Measurements from ENCODE around the gene CCDC175.

CCDC175 gene

DNA sequence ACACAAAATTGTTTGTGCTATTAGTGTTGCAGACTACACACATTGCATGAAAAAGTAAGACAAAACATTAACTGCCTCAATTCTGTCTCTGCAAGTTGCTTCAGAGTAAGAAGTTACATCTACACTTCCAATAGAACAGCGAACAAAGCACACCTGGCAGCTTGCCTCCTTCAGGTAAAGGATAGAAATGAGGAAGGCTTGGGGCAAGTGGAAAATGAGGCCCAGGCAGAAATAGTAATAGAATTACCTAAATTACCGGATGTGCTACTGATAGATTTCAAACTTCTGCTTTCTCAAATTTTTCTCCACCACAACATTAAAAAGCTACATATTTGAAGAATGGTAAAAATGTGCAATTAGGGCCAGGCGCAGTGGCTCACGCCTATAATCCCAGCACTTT is 37.7 kb downstream of the CCDC175 start:
- no peak for DNase-seq

GRCh38 chr14:59537476-59537875 is 39.1 kb downstream of the CCDC175 start:
- DNase-seq = no peak

DNA sequence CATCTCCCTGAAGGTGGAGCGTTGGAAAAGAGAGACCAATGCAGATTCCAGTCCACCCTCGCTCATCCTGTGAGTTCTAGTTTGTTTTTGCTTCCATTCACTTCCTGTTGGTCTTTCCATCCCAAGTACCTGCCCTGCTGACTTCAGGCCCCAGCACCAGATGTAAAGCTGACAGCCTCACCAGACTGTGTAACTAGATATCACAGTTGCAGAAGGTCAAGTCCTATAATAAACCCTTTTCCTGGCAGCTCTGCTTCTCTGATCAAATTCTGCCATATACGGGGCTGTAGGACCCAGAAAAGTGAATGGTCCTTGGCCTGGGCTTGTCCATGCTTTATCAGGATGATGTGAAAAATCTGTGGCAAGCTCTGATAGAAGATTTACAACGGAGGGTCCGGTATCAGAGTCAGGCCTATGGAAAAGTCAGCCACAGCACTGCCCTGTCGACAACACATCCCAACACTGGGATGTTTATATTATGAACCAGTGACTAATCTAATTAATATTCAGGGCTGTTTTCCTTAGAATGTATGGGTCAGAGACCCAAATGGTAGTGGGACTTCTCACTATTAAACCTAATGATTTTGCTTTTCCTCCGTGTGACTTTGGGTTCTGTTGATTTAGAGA is 42.1 kb downstream of the CCDC175 start:
- DNase-seq = no peak

DNA sequence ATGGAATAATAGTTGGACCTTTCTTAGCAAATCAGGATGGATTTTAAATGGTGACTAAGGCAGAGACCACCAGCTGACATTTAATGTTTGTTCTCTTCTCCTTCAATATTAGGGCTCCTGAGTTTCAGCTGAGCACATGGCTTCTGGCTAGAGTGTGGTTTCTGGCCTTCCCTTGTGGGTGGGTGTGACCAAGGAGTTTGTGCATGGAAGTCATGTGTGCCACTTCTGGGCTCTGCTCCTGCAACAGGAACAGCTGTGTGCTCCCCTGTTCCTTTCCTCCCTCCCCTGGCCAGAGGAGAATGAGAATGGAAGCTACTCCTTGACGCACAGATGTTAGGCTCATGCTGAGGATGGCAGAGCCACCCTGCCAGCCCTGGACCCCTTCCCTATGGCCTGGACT is 44.2 kb downstream of the CCDC175 start:
- DNase-seq = no peak

DNA sequence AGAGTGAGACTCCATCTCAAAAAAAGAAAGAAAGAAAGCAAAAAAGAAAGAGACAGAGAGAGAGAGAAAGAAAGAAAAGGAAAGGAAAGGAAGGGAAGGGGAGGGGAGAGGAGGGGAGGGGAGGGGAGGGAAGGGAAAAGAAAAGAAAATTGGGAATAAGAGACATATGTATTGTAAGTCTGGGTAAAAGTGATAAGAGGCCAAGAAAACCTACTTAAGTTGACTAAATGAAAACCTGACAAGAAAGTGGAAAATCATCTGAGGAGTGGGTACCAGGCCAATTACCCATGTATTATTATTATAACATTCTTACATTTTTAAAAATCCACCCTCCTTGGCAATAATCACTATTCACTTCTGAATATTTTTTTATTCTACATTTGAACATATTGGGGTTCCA is 46.3 kb downstream of the CCDC175 start:
- no peak for DNase-seq

DNA sequence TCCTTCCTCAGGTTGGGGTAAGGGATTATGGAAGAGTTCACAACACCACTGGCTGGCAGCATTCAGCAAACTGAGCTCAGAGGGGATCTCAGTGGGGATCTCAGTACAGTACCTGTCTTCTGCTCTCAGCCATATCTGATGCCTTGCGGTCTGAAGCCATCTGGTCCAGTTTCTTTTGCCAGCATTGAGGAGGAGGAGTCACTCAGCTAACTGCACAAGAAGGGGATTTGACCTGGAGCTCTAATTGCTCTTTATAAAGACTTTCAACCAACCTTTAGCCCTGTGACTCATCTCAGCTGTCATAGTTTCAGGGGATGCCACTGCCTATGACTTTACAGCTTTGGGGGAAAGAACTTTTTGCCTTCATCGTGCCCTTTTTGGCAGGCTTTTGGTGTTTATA is 47.4 kb downstream of the CCDC175 start:
- no peak for DNase-seq

- no peak for DNase-seq
These were observed 56.4 kb downstream of the CCDC175 start for GRCh38 chr14:59520224-59520623.

- DNase-seq = no peak
These were observed 64.6 kb downstream of the CCDC175 start for GRCh38 chr14:59511916-59512575.

DNA sequence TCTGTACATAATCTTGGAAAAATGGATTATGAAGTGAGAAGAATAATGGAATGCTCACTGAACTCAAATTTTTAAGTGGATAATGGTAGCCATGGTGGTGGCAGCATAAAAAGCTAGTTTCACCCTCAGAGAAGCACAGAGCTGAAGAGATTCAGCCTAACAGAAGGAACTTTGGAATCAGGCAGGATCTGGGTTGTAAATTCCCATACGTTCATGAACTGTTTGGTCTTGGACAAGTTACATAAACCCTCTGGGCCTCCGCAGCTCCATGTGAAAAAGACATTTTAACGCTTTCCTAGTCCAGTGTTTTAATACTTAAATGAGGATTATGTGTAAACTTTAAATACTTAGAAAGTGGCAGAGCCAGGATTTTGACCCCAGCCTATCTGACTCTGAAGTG is 65.6 kb downstream of the CCDC175 start:
- DNase-seq = no peak

DNA sequence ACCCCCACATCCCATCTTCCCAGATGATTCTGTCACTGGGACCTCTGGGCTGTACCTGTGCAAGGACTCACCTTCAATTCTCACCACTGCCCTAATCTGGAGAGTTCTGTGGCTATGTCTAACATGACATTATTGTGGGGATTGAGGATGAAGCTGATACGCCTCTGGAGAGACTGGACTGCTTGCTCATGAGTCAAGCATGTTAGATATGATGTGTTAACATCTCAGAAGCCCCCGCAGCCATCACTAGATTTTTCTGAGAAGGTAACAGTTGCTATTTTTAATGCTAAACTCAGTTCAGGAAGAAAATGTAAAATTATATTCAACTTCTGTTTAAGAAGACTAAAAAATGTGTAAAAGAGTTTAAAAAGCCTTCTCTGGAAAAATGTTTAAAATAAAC is 66.6 kb downstream of the CCDC175 start:
- DNase-seq = no peak

DNA sequence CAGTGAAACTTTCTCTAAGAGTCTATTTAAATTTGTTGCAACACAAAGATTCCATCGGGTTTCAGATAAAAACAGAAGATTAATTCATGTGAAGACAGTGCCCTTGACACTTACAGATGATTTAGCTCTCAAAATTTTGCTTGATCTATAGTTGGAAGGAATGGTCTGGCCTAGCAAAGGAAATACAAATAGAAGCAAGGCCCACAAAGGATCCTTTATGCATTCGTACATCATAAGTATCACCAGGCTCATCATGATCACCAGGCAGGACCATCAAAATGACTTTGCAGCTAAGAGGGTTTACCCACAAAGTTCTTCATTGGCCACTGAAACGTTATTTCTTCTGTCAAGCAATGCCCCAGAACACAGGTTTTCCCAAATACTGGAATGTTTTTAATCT is 67.5 kb downstream of the CCDC175 start:
- no peak for DNase-seq

GRCh38 chr14:59507752-59508103 is 68.9 kb downstream of the CCDC175 start:
- no peak for DNase-seq

GRCh38 chr14:59507063-59507751 is 69.4 kb downstream of the CCDC175 start:
- DNase-seq = peak; percentile 22

DNA sequence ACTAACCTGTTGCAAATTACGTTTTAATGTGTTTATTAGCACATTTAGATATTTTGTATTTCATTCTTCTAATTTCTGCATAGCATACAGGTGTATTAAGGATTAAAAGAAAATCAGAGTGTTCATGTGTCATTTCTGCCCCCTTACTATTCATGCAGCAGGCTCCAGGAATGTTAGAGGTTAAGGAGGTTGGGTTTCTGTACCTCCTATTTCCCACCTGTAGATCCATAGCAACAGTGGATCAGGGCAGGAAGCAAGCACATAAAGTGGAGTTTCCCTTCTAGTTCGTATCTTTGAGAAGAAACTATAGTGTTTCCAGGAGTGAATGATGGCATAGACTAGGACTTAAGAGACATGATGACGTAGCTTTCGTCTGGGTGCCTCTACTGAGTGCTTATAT is 73.4 kb downstream of the CCDC175 start:
- no peak for DNase-seq

GRCh38 chr14:59500732-59501131 is 75.9 kb downstream of the CCDC175 start:
- DNase-seq = no peak

DNA sequence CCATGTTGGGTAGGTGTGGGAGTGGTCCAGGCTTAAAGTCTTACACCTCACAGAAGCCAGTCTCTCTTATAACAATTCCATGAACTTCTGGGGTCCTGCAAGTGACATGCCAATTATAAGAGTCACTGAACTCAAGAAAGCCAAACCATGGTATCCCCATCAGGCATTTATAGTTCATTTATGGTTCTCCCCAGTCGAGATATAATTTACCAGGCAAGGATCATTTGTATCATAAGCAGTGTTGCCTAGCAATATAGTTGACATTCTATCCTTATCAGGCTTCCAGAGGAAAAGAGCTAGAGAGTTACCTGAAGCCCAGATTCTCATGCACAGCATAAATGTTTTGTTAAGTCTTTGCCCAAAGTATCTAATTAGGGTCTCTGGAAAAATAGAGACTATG is 84.2 kb downstream of the CCDC175 start:
- no peak for DNase-seq

DNA sequence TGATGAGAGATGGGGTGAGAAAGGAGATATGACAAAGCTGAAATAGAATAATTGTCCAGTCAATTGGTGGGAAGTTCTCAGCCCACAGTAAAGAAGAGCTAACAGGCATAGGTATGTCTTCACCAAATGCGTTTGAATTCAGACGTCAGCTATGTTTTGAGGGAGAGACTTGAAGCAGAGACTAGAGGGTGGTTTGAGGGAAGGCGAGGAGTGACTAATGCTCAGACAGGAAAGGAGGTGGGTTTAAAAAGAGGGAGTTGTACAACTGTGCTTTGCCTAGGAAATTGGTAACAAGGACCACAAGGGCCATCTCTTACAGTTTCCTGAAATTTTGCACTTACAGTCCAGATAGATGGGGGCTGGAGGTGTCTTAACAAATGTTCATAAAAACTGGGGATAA is 85.9 kb downstream of the CCDC175 start:
- no peak for DNase-seq

GRCh38 chr14:59484639-59485175 is 91.9 kb downstream of the CCDC175 start:
- no peak for DNase-seq

GRCh38 chr14:59483819-59484638 is 92.6 kb downstream of the CCDC175 start, which contains the start of the genes JKAMP and L3HYPDH:
Gene JKAMP, plus strand, starts transcription at chr14:59484517. Its CDS starts 73 bp downstream, at chr14:59484590.
Gene L3HYPDH, minus strand, starts transcription at chr14:59484408. Its CDS starts 92 bp downstream, at chr14:59484316.
- peak; percentile 98 for DNase-seq

DNA sequence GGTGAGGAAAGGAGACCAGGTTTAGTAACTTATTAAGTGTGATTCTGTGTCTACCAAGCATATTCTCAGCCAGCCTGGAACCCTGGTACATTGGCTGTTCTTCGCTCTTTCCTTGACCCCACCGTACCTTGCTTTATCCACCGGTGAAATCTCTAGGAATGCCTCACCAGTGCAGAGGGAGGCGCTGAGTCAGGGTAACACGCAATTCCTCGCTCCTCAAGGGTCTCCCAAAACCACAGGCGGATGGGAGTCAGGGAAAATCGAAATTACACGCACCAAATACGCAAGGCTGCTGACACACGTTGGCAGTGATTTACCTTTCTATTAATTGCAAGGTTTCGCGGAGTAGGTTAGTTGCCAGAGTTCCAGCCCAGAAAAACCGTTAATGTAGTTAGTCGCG is 93.2 kb downstream of the CCDC175 start:
- DNase-seq = no peak

GRCh38 chr14:59482541-59483331 is 93.9 kb downstream of the CCDC175 start:
- DNase-seq = no peak

- no peak for DNase-seq
These were observed 94.6 kb downstream of the CCDC175 start for GRCh38 chr14:59481871-59482540.
